ENCODE data around the gene FOXN3.

FOXN3 gene

GRCh38 chr14:89359477-89360222 is 57.4 kb downstream of the FOXN3 start:
- peak; percentile 70 for DNase-seq (ENCODE audit: low spot score)

GRCh38 chr14:89357655-89358297 is 59.3 kb downstream of the FOXN3 start:
- no peak for DNase-seq (ENCODE audit: low spot score)

- DNase-seq (ENCODE audit: low spot score): no peak
Measured at GRCh38 chr14:89356927-89357326, 60.1 kb downstream of the FOXN3 start.

- DNase-seq (ENCODE audit: low spot score): no peak
Measured at GRCh38 chr14:89356496-89356895, 60.5 kb downstream of the FOXN3 start.

GRCh38 chr14:89353766-89354113 is 63.3 kb downstream of the FOXN3 start:
- no peak for DNase-seq (ENCODE audit: low spot score)

DNA sequence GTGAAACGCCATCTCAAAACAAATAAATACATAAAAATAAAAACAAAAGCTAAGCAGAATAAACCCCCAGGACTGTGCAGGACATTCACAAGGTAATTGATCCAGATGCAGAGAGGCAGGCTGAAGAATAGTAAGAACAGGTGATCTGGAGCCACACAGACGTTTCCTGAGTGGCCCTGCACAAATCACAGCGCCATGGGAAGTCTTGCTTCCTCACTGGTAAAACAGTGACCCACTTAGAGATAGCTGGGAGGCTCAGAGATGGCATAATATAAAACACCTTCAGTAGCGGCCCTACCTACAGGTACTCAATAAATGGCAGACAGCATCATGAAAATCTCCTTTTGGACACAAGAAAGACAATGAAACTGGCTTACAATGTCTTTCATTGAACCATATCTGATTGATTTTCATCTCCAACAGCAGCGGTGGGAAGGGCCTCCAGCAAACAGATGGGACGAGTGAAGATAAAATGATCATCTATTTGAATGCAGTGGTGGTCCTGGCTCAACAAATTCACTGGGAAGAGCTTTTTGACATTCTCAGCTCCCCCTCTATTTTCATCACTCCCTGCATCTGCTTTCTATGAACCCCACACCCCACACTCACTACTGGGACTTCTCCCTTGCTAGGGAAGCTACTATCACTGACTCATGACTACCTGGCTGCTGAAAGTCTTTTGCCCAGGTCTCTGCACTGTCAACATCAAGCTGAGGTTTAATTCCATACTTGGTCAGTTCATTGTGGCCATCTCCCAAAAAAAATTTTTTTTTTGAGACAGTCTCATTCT is 63.9 kb downstream of the FOXN3 start:
- DNase-seq (ENCODE audit: low spot score): peak; percentile 68

GRCh38 chr14:89351516-89352404 is 65.3 kb downstream of the FOXN3 start:
- DNase-seq (ENCODE audit: low spot score): no peak

GRCh38 chr14:89351221-89351515 is 65.9 kb downstream of the FOXN3 start:
- DNase-seq (ENCODE audit: low spot score): no peak

DNA sequence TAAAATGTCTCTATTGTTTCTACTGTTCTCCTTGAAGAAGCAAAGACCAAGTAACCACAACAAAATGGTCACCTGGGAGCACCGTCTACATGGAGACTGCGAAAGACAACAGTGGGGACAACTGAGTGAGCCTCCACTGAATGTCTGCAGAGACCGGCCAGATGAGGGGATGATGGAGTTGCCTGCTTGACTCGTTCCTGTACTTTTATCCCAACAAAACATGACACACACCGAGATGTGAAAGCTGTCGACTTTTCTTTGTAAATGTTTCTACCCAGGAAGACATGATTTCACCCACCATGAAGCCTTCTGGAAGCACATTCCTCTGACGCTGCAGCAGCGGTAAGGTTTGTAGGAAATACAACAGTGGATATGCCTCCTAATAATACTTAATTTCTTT is 66.9 kb downstream of the FOXN3 start:
- no peak for DNase-seq (ENCODE audit: low spot score)

GRCh38 chr14:89349171-89350008 is 67.6 kb downstream of the FOXN3 start:
- peak; percentile 99 for DNase-seq (ENCODE audit: low spot score)

GRCh38 chr14:89348722-89349121 is 68.3 kb downstream of the FOXN3 start:
- DNase-seq (ENCODE audit: low spot score): no peak

DNA sequence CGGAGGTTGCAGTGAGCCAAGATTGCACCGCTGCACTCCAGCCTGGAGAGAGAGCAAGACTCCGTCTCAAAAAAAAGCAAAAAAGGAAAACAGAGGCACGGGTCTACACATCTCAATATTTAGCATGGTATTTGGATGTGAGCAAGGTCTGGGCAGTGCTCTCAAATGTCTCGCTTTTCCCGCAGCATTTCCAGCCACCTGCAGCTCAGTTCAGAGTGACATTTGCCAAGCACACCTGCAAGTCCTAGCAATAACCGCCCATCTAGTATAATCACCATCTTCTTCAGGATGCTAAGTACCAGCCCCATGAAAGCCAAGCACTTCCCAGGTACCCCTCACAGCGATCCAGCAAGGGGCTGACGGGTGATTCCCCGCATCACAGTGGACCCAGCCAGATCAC is 69.1 kb downstream of the FOXN3 start:
- peak; percentile 60 for DNase-seq (ENCODE audit: low spot score)

GRCh38 chr14:89344920-89345254 is 72.1 kb downstream of the FOXN3 start:
- peak; percentile 89 for DNase-seq (ENCODE audit: low spot score)

GRCh38 chr14:89343356-89343755 is 73.7 kb downstream of the FOXN3 start:
- no peak for DNase-seq (ENCODE audit: low spot score)

DNA sequence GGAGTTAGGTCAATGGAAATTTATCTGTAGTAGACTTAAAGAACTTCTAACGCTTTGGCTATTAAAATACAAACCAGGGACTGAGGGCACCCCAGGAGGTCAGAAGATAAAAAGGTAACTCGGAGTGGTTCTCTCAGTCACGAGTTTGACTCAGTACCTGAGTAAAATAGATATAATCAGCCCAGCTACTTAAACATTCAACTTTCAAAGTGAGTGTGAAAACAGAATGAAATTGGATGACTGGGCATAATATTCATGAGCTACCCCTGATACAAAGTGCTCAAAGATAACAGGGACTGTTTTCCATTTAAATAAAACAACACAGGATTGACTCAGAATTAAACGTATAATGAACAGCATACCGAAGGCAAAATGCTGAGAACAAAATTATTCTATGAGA is 75.0 kb downstream of the FOXN3 start:
- DNase-seq (ENCODE audit: low spot score): no peak

GRCh38 chr14:89340200-89341181 is 76.5 kb downstream of the FOXN3 start:
- DNase-seq (ENCODE audit: low spot score): peak; percentile 58

DNA sequence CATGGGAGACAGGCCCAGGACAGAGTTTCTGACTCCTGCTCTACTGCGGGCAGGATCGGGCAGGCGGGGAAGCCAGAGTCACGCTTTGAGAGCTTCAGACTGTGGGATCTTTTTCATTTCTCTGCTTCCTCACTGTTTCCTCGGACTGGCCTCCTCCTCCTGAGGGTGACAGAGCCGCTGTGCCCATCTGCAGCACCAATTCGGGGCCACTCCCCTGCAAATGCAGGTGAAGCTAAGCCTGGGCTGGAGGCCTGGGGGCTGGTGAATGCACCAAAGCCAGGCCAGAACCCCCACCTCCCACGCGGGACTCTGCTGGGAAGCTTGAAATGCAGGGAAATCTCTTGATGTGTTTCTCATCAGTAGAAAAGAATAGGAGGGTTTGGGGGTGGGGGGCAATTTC is 77.5 kb downstream of the FOXN3 start:
- DNase-seq (ENCODE audit: low spot score): no peak

GRCh38 chr14:89339158-89339557 is 77.9 kb downstream of the FOXN3 start:
- DNase-seq (ENCODE audit: low spot score): no peak

GRCh38 chr14:89336338-89336737 is 80.7 kb downstream of the FOXN3 start:
- peak; percentile 57 for DNase-seq (ENCODE audit: low spot score)

DNA sequence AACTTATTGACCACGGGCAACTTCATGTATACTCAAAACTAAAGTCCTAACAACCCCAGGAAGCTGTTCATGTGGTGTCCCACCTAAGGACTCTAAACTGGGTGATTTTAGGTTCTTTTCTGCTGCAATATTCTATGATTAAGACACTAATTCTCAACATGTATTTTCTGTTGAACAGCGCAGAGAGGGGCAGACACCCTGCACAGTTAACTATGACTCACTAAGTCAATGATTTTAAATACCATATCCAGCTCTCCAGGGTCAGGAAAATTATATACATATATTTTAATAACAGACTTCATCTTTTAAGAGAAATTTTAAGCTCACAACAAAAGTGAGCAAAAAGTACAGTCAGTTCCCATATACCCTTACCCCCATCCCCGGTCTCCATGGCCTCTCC is 85.0 kb downstream of the FOXN3 start:
- no peak for DNase-seq (ENCODE audit: low spot score)
